Activated CD4-positive, alpha-beta T cell treated with anti-CD3 and anti-CD28 coated beads, Interleukin-2, Interleukin-6, amounts not matched to agents 100 ng/mL and 50 ng/mL, durations not matched to agents 16 hours and 8 hours (primary cell): ENCODE measurements around the gene FRMD1.

ENCODE experiments used
- DNase-seq: peaks from one replicate; pipeline ENCODE4 v3.0.0-alpha.2; 2020

Gene FRMD1

GRCh38 chr6:168078943-168079405 is at the start of gene FRMD1:
TSS of gene FRMD1 (minus strand) at chr6:168079212. CDS start at chr6:168079094, 118 bp downstream.
- no peak for DNase-seq

- no peak for DNase-seq
Measured at GRCh38 chr6:168128006-168128630, 49.1 kb upstream of the FRMD1 start.

- DNase-seq: no peak
Measured at GRCh38 chr6:168127384-168127868, 48.4 kb upstream of the FRMD1 start.

GRCh38 chr6:168126566-168127383 is 47.8 kb upstream of the FRMD1 start:
- DNase-seq: no peak

- DNase-seq: no peak
Measured at GRCh38 chr6:168125429-168126001, 46.5 kb upstream of the FRMD1 start.

- DNase-seq: no peak
Measured at GRCh38 chr6:168124921-168125320, 45.9 kb upstream of the FRMD1 start.

GRCh38 chr6:168124158-168124557 is 45.1 kb upstream of the FRMD1 start:
- DNase-seq: no peak

GRCh38 chr6:168123165-168123911 is 44.3 kb upstream of the FRMD1 start:
- DNase-seq: no peak

GRCh38 chr6:168122521-168122920 is 43.5 kb upstream of the FRMD1 start:
- DNase-seq: no peak

GRCh38 chr6:168122011-168122410 is 43.0 kb upstream of the FRMD1 start:
- no peak for DNase-seq

- peak; percentile 15 for DNase-seq
Measured at GRCh38 chr6:168121303-168121665, 42.3 kb upstream of the FRMD1 start.

- DNase-seq: peak; percentile 59
Measured at GRCh38 chr6:168120390-168121302, 41.6 kb upstream of the FRMD1 start.

- no peak for DNase-seq
Measured at GRCh38 chr6:168119539-168119938, 40.5 kb upstream of the FRMD1 start.

- no peak for DNase-seq
Measured at GRCh38 chr6:168118935-168119334, 39.9 kb upstream of the FRMD1 start.

GRCh38 chr6:168117942-168118341 is 38.9 kb upstream of the FRMD1 start:
- no peak for DNase-seq

- no peak for DNase-seq
Measured at GRCh38 chr6:168116975-168117899, 38.2 kb upstream of the FRMD1 start.

GRCh38 chr6:168116438-168116974 is 37.5 kb upstream of the FRMD1 start:
- no peak for DNase-seq

GRCh38 chr6:168115748-168116437 is 36.9 kb upstream of the FRMD1 start:
- no peak for DNase-seq

GRCh38 chr6:168113226-168113625 is 34.2 kb upstream of the FRMD1 start:
- no peak for DNase-seq

GRCh38 chr6:168111911-168112310 is 32.9 kb upstream of the FRMD1 start:
- DNase-seq: no peak
